K562 (cell line): ENCODE measurements around the gene NDUFAF8.

Source experiments
- EZH2 ChIP-seq: IDR thresholded peaks from 2 replicates; pipeline ENCODE4 v1.6.1; 2012; ENCODE audit warnings: low read depth, mild to moderate bottlenecking, inconsistent platforms, low read length, borderline replicate concordance
- JUND ChIP-seq, 2 experiments: IDR thresholded peaks; 2 replicates in 1 of 2; 3 replicates in 1 of 2; pipeline ENCODE4 v1.6.1; 2011; ENCODE audit warnings: borderline replicate concordance in 2 of 2, low read depth in 2 of 2, low read length in 2 of 2, improper control_type of control experiment in 1 of 2, missing biosample characterization in 1 of 2, missing genetic modification characterization in 1 of 2, missing genetic modification reagents in 1 of 2
- MECOM ChIP-seq: fragments of 250-450 bp; sonication (Bioruptor Pico); IDR thresholded peaks from 2 replicates; pipeline ENCODE4 v1.8.0; 2022; ENCODE audit warnings: inconsistent platforms
- RAD51 ChIP-seq: fragments of 450-650 bp; IDR thresholded peaks from 2 replicates; pipeline ENCODE4 v1.7.1; 2016; ENCODE audit warnings: low read depth, mild to moderate bottlenecking, borderline replicate concordance
- RFX5 ChIP-seq: IDR thresholded peaks from 2 replicates; pipeline ENCODE4 v1.6.1; 2011; ENCODE audit warnings: low read depth, mild to moderate bottlenecking, improper control_type of control experiment, low read length
- TAF15 ChIP-seq: fragments of 200-400 bp; formaldehyde crosslinking; IDR thresholded peaks from 2 replicates; pipeline ENCODE4 v1.6.1; 2017; ENCODE audit warnings: mild to moderate bottlenecking, low read depth, low read length, moderate library complexity
- ZNF12 ChIP-seq: sonication (generic); formaldehyde crosslinking; IDR thresholded peaks from 2 replicates; pipeline ENCODE4 v1.4.0; 2020; ENCODE audit warnings: mild to moderate bottlenecking, missing genetic modification reagents
- TF ChIP-seq, protein P1 (sequence below), 3 experiments: IDR thresholded peaks in 2 of 3; conservative IDR thresholded peaks in 1 of 3; 2 replicates each; pipeline ENCODE4 v1.5.1; 2011 to 2012; ENCODE audit warnings: low read length in 3 of 3, mild to moderate bottlenecking in 3 of 3, control low read depth in 2 of 3, improper control_type of control experiment in 1 of 3, inconsistent platforms in 1 of 3, low read depth in 1 of 3, mixed read lengths in 1 of 3, moderate library complexity in 1 of 3; ENCODE audit not compliant: insufficient read depth in 2 of 3
- TF ChIP-seq, protein P2 (sequence below): fragments of 250-450 bp; sonication (Bioruptor Pico); IDR thresholded peaks from 2 replicates; pipeline ENCODE4 v1.6.1; 2021; ENCODE audit warnings: mild to moderate bottlenecking
- TF ChIP-seq, protein P3 (sequence below): IDR thresholded peaks from 2 replicates; pipeline ENCODE4 v1.6.1; 2011; ENCODE audit warnings: borderline replicate concordance, low read depth, mild to moderate bottlenecking, moderate library complexity, low read length; ENCODE audit not compliant: insufficient read depth, poor library complexity, severe bottlenecking
- TF ChIP-seq, protein P4 (sequence below), 2 experiments: fragments of 200-800 bp in 1 of 2; sonication (Bioruptor generic) in 1 of 2; sonication (generic) in 1 of 2; formaldehyde crosslinking in 1 of 2; IDR thresholded peaks in 1 of 2; conservative IDR thresholded peaks in 1 of 2; 2 replicates each; pipeline versions ENCODE4 v1.5.0 to v1.6.1; 2016 to 2020; ENCODE audit warnings: missing compliant biosample characterization in 1 of 2, missing genetic modification characterization in 1 of 2, missing genetic modification reagents in 1 of 2

DNA sequence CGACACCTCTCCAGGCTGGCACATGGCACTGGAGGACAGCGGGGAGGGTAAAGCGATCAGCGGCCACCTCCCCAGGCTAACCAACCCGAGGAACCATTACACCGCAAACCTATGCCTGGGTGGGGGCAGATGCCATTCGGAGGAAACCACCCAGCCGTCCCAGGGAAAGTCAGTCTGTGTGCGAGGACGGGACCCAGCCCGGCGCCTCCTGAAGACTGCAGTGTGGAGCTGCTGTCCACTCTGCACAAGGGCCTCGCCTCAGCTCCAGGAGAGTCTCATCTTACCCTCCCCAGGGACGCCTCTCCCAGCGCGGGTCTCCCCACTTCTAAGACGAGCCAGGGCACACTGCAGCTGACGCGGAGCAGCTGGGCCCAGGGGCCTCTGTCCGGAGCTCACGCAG, 48.0 kb downstream of the NDUFAF8 start:
- TF ChIP-seq, protein P1, sequence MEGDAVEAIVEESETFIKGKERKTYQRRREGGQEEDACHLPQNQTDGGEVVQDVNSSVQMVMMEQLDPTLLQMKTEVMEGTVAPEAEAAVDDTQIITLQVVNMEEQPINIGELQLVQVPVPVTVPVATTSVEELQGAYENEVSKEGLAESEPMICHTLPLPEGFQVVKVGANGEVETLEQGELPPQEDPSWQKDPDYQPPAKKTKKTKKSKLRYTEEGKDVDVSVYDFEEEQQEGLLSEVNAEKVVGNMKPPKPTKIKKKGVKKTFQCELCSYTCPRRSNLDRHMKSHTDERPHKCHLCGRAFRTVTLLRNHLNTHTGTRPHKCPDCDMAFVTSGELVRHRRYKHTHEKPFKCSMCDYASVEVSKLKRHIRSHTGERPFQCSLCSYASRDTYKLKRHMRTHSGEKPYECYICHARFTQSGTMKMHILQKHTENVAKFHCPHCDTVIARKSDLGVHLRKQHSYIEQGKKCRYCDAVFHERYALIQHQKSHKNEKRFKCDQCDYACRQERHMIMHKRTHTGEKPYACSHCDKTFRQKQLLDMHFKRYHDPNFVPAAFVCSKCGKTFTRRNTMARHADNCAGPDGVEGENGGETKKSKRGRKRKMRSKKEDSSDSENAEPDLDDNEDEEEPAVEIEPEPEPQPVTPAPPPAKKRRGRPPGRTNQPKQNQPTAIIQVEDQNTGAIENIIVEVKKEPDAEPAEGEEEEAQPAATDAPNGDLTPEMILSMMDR (IDR thresholded peaks at IDR 0.05 in 2 of 3, conservative IDR thresholded peaks at IDR 0.05 in 1 of 3; ENCODE audit: insufficient read depth in 2 of 3, low read depth in 1 of 3, low read length in 3 of 3): no peak
- TF ChIP-seq, protein P2, sequence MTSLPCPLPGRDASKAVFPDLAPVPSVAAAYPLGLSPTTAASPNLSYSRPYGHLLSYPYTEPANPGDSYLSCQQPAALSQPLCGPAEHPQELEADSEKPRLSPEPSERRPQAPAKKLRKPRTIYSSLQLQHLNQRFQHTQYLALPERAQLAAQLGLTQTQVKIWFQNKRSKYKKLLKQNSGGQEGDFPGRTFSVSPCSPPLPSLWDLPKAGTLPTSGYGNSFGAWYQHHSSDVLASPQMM (CRISPR knock-in tag): no peak
- TF ChIP-seq ZNF12 (CRISPR knock-in tag): no peak
- TF ChIP-seq, protein P3, sequence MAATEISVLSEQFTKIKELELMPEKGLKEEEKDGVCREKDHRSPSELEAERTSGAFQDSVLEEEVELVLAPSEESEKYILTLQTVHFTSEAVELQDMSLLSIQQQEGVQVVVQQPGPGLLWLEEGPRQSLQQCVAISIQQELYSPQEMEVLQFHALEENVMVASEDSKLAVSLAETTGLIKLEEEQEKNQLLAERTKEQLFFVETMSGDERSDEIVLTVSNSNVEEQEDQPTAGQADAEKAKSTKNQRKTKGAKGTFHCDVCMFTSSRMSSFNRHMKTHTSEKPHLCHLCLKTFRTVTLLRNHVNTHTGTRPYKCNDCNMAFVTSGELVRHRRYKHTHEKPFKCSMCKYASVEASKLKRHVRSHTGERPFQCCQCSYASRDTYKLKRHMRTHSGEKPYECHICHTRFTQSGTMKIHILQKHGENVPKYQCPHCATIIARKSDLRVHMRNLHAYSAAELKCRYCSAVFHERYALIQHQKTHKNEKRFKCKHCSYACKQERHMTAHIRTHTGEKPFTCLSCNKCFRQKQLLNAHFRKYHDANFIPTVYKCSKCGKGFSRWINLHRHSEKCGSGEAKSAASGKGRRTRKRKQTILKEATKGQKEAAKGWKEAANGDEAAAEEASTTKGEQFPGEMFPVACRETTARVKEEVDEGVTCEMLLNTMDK: no peak
- TF ChIP-seq RFX5: no peak
- no peak for TF ChIP-seq EZH2
- no peak for TF ChIP-seq MECOM (CRISPR knock-in tag)
- no peak for TF ChIP-seq RAD51
- TF ChIP-seq, protein P4, sequence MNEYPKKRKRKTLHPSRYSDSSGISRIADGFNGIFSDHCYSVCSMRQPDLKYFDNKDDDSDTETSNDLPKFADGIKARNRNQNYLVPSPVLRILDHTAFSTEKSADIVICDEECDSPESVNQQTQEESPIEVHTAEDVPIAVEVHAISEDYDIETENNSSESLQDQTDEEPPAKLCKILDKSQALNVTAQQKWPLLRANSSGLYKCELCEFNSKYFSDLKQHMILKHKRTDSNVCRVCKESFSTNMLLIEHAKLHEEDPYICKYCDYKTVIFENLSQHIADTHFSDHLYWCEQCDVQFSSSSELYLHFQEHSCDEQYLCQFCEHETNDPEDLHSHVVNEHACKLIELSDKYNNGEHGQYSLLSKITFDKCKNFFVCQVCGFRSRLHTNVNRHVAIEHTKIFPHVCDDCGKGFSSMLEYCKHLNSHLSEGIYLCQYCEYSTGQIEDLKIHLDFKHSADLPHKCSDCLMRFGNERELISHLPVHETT (CRISPR knock-in tag; conservative IDR thresholded peaks at IDR 0.05 in 1 of 2, IDR thresholded peaks at IDR 0.05 in 1 of 2): no peak
- no peak for TF ChIP-seq JUND (IDR thresholded peaks at IDR 0.05; ENCODE audit: borderline replicate concordance, low read depth, low read length)
- no peak for TF ChIP-seq JUND (tag; IDR thresholded peaks at IDR 0.05; ENCODE audit: borderline replicate concordance, low read depth, low read length)
- TF ChIP-seq TAF15: no peak
